T-cell (primary cell): ENCODE measurements around the gene WDR6. TPM values are rescaled to one million over a fixed set of nuclear protein-coding genes. Genes with fewer than 3 reads are reported as not detected.

Source experiments
- total RNA-seq, 35 experiments: library from RNA in 6 of 35; stranded (reverse) in 6 of 35; fragments of 120-200 nt in 1 of 35; gene quantifications; one replicate each; pipeline versions ENCODE4 v1.2.1 to v1.2.4 and lab custom pipeline; 2013 to 2026

The WDR6 gene
- total RNA-seq, 5 donors from 2014 or later (not counting 1 experiment from before 2014, with no cell fraction given) = 204 to 300 (median 293) TPM

Other genes with a start within 250 kb of the WDR6 start
- 10 to 100 TPM; 30.9 to 51.8 (median 49.0) TPM for gene PRKAR2A, start 159.5 kb upstream of the WDR6 start, total RNA-seq
- 10 to 100 TPM in 4 of 5 donors, 1 to 10 TPM in 1; 9.4 to 18.2 (median 14.7) TPM for gene SLC25A20, start 108.5 kb upstream of the WDR6 start, total RNA-seq
- 100 to 1,000 TPM; 136 to 163 (median 153) TPM for gene ARIH2, start 88.5 kb upstream of the WDR6 start, total RNA-seq
- gene P4HTM, start 17.1 kb upstream of the WDR6 start, total RNA-seq = 10 to 100 TPM; 40.4 to 79.0 (median 73.6) TPM
- 10 to 100 TPM; 20.8 to 35.1 (median 30.3) TPM for gene DALRD3, start 11.2 kb downstream of the WDR6 start, total RNA-seq
- gene NDUFAF3, start 14.7 kb downstream of the WDR6 start, total RNA-seq = 10 to 100 TPM; 62.8 to 92.1 (median 78.1) TPM
- 100 to 1,000 TPM; 110 to 160 (median 149) TPM for gene IMPDH2, start 22.0 kb downstream of the WDR6 start, total RNA-seq
- 100 to 1,000 TPM; 142 to 202 (median 155) TPM for gene QRICH1, start 86.7 kb downstream of the WDR6 start, total RNA-seq
- gene QARS1, start 97.4 kb downstream of the WDR6 start, total RNA-seq = 100 to 1,000 TPM; 215 to 261 (median 245) TPM
- 100 to 1,000 TPM in 3 of 5 donors, 10 to 100 TPM in 2; 56.5 to 117 (median 105) TPM for gene USP19, start 113.4 kb downstream of the WDR6 start, total RNA-seq
- gene LAMB2, start 125.7 kb downstream of the WDR6 start, total RNA-seq = 1 to 10 TPM in 3 of 5 donors, under 1 TPM in 2; 0.25 to 3.7 (median 2.1) TPM
- gene CCDC71, start 158.9 kb downstream of the WDR6 start, total RNA-seq = 10 to 100 TPM; 20.4 to 37.0 (median 35.8) TPM
- gene KLHDC8B, start 164.2 kb downstream of the WDR6 start, total RNA-seq = 1 to 10 TPM; 2.0 to 7.3 (median 4.7) TPM